Caco-2 (cell line): ENCODE results near the gene CLMN. TPM values are rescaled to one million over a fixed set of nuclear protein-coding genes. Genes with fewer than 3 reads are reported as not detected.
A peak's percentile ranks its signal among the peaks of the same experiment; 100 is the strongest.

Experiments
- BruUV-seq: library from RNA; stranded (reverse); fragments of 400-500 nt; replicated peaks from 2 replicates; lab custom pipeline; 2021; lab: Mats Ljungman, UMichigan
- CTCF ChIA-PET: fragments of 300-600 bp; sonication (Branson Sonifier 250); formaldehyde crosslinking; loops from one replicate; lab custom pipeline; 2022; ENCODE audit warnings: antibody characterized with exemption; lab: Charles Lee
- POLR2A ChIA-PET: fragments of 300-600 bp; sonication (Branson Sonifier 250); formaldehyde crosslinking; loops from one replicate; lab custom pipeline; 2022; ENCODE audit warnings: antibody characterized with exemption; lab: Charles Lee
- DNase-seq, 2 experiments: peaks; one replicate each; pipeline versions ENCODE4 v3.0.0 to v3.0.0-alpha.2; 2020 to 2022
- H3K27me3 ChIP-seq: replicated peaks from 2 replicates; pipeline ENCODE4 v1.6.0; 2011; ENCODE audit warnings: low read length; ENCODE audit not compliant: control insufficient read depth, insufficient read depth
- H3K36me3 ChIP-seq: 2 replicates; pipeline ENCODE4 v1.5.1; 2011; ENCODE audit warnings: low read length; ENCODE audit not compliant: control insufficient read depth, insufficient read depth
- H3K4me1 ChIP-seq: fragments of 250-450 bp; sonication (Bioruptor Pico); 2 replicates; pipeline ENCODE4 v1.5.1; 2020; ENCODE audit warnings: mild to moderate bottlenecking
- H3K4me3 ChIP-seq: 2 replicates; pipeline ENCODE4 v1.5.1; 2011; ENCODE audit warnings: low read depth, mild to moderate bottlenecking, control low read depth, low read length
- H3K9me3 ChIP-seq: fragments of 250-450 bp; sonication (Bioruptor Pico); 2 replicates; pipeline ENCODE4 v1.5.1; 2020; ENCODE audit warnings: mild to moderate bottlenecking, moderate library complexity
- H3K27ac Mint-ChIP-seq: one replicate; pipeline ENCODE4 v1.8.0; 2022; ENCODE audit warnings: mixed read lengths; ENCODE audit not compliant: unreplicated experiment
- H3K27me3 Mint-ChIP-seq: one replicate; pipeline ENCODE4 v1.8.0; 2022; ENCODE audit warnings: mixed read lengths; ENCODE audit not compliant: insufficient read depth, unreplicated experiment
- H3K36me3 Mint-ChIP-seq: one replicate; pipeline ENCODE4 v1.8.0; 2022; ENCODE audit warnings: mild to moderate bottlenecking, mixed read lengths; ENCODE audit not compliant: insufficient read depth, unreplicated experiment
- H3K4me1 Mint-ChIP-seq: one replicate; pipeline ENCODE4 v1.8.0; 2022; ENCODE audit warnings: low read depth, mixed read lengths; ENCODE audit not compliant: unreplicated experiment
- H3K4me3 Mint-ChIP-seq: one replicate; pipeline ENCODE4 v1.8.0; 2022; ENCODE audit warnings: mild to moderate bottlenecking, moderate library complexity, mixed read lengths; ENCODE audit not compliant: unreplicated experiment
- H3K9me3 Mint-ChIP-seq: one replicate; pipeline ENCODE4 v1.8.0; 2022; ENCODE audit warnings: mixed read lengths; ENCODE audit not compliant: unreplicated experiment
- intact Hi-C: fragments of 100-400 bp; cut with micrococcal nuclease; formaldehyde crosslinking; loops from one replicate; pipeline ENCODE4 v1.10.0; 2022; ENCODE audit not compliant: unreplicated experiment
- total RNA-seq: library from RNA; stranded (reverse); gene quantifications from 2 replicates; pipeline ENCODE4 v1.2.3, GENCODE V29; 2022
- TF ChIP-seq, protein P1 (sequence below), 2 experiments: fragments of 200-600 bp in 1 of 2; IDR thresholded peaks; 1 replicate in 1 of 2; 2 replicates in 1 of 2; pipeline versions ENCODE4 v1.5.1 to v1.8.0; 2011 to 2022; ENCODE audit warnings: antibody characterized with exemption in 1 of 2, control low read depth in 1 of 2, inconsistent platforms in 1 of 2, low read depth in 1 of 2, low read length in 1 of 2, mild to moderate bottlenecking in 1 of 2, moderate library complexity in 1 of 2; ENCODE audit not compliant: insufficient read depth in 1 of 2, severe bottlenecking in 1 of 2, unreplicated experiment in 1 of 2

Gene CLMN
- total RNA-seq, 1 experiment from 2014 or later: 6.7 TPM

- DNase-seq: no peak
- no TSS peak for BruUV-seq
- TF ChIP-seq, protein P1, sequence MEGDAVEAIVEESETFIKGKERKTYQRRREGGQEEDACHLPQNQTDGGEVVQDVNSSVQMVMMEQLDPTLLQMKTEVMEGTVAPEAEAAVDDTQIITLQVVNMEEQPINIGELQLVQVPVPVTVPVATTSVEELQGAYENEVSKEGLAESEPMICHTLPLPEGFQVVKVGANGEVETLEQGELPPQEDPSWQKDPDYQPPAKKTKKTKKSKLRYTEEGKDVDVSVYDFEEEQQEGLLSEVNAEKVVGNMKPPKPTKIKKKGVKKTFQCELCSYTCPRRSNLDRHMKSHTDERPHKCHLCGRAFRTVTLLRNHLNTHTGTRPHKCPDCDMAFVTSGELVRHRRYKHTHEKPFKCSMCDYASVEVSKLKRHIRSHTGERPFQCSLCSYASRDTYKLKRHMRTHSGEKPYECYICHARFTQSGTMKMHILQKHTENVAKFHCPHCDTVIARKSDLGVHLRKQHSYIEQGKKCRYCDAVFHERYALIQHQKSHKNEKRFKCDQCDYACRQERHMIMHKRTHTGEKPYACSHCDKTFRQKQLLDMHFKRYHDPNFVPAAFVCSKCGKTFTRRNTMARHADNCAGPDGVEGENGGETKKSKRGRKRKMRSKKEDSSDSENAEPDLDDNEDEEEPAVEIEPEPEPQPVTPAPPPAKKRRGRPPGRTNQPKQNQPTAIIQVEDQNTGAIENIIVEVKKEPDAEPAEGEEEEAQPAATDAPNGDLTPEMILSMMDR (IDR thresholded peaks at IDR 0.05; ENCODE audit: insufficient read depth in 1 of 2, low read depth in 1 of 2, low read length in 1 of 2, severe bottlenecking in 1 of 2, unreplicated experiment in 1 of 2): no peak
- Mint-ChIP-seq H3K27me3 (no peaks in the 10 kb centered on the region), H3K36me3 (no peaks in the 10 kb centered on the region), H3K9me3 (peaks cover 19% of the 10 kb centered on the region), H3K4me3 (no peak overlapping the region), H3K4me1 (no peaks in the 10 kb centered on the region), H3K27ac (no peak overlapping the region)
- ChIA-PET CTCF (no interaction called here), POLR2A (no interaction called here)
- no peaks in the 10 kb centered on the region for H3K27me3 ChIP-seq
- peaks cover 5% of the 10 kb centered on the region; the same call in 1 of the 2 replicates for H3K4me1 ChIP-seq
- H3K9me3 ChIP-seq: no peaks in the 10 kb centered on the region
- no peak overlapping the region for H3K4me3 ChIP-seq
- H3K36me3 ChIP-seq: no peaks in the 10 kb centered on the region
- intact Hi-C loops: no loop called here
Measured at GRCh38 chr14:95163132-95163531, 156.6 kb downstream of the CLMN start.

GRCh38 chr14:95162641-95163040, 157.1 kb downstream of the CLMN start:
- BruUV-seq: no TSS peak
- CTCF ChIA-PET: no interaction called here

GRCh38 chr14:95157327-95158189, 162.2 kb downstream of the CLMN start, which contains the start of gene DICER1:
Gene DICER1 (minus strand): TSS chr14:95157529. CDS start chr14:95133458, 24,071 bp downstream.
- Mint-ChIP-seq H3K4me1 (peaks cover 13% of the 10 kb centered on the region), H3K4me3 (peak within 1 kb of the TSS; percentile 92), H3K36me3 (peaks cover 5% of the 10 kb centered on the region), H3K27ac (peak within 1 kb of the TSS; percentile 95), H3K27me3 (no peaks in the 10 kb centered on the region), H3K9me3 (no peaks in the 10 kb centered on the region)
- peak; percentile 93 to 98 for DNase-seq
- Histone ChIP-seq H3K9me3 (no peaks in the 10 kb centered on the region), H3K4me3 (peak within 1 kb of the TSS; percentile 84), H3K27me3 (no peaks in the 10 kb centered on the region), H3K36me3 (no peaks in the 10 kb centered on the region), H3K4me1 (peaks cover 5% of the 10 kb centered on the region; the same call in 1 of the 2 replicates)
- TF ChIP-seq, protein P1 (IDR thresholded peaks at IDR 0.05; ENCODE audit: insufficient read depth in 1 of 2, low read depth in 1 of 2, low read length in 1 of 2, severe bottlenecking in 1 of 2, unreplicated experiment in 1 of 2): no peak
- intact Hi-C loops: loop anchor here (5.0 kb wide), 1 partner anchor 40 kb away; no protein-coding TSS in a partner anchor
- ChIA-PET POLR2A (interaction anchor here (0.6 to 1.0 kb wide), 4 partner anchors 55 to 1592 kb away, joined by 3 to 6 read pairs (median 3); no protein-coding TSS in a partner anchor), CTCF (interaction anchor here (0.6 to 1.2 kb wide), 2 partner anchors 108 to 161 kb away, joined by 3 to 4 read pairs; no protein-coding TSS in a partner anchor)
- BruUV-seq: TSS peak; percentile 61

More at GRCh38 chr14:95162641-95163040, 157.1 kb downstream of the CLMN start:
- H3K36me3 Mint-ChIP-seq: peaks cover 4% of the 10 kb centered on the region
- peaks cover 5% of the 10 kb centered on the region; the same call in 1 of the 2 replicates for H3K4me1 ChIP-seq
- no peak for DNase-seq
- H3K27me3 Mint-ChIP-seq: no peaks in the 10 kb centered on the region
- TF ChIP-seq, protein P1 (IDR thresholded peaks at IDR 0.05; ENCODE audit: insufficient read depth in 1 of 2, low read depth in 1 of 2, low read length in 1 of 2, severe bottlenecking in 1 of 2, unreplicated experiment in 1 of 2): no peak
- no peak overlapping the region for H3K27ac Mint-ChIP-seq
- no peaks in the 10 kb centered on the region for H3K9me3 ChIP-seq
- H3K4me1 Mint-ChIP-seq: no peaks in the 10 kb centered on the region
- H3K4me3 Mint-ChIP-seq: no peak overlapping the region
- no peak overlapping the region for H3K4me3 ChIP-seq
- intact Hi-C loops: no loop called here
- H3K36me3 ChIP-seq: no peaks in the 10 kb centered on the region
- H3K9me3 Mint-ChIP-seq: peaks cover 19% of the 10 kb centered on the region
- POLR2A ChIA-PET: no interaction called here
- H3K27me3 ChIP-seq: no peaks in the 10 kb centered on the region
